ENCODE data around the gene AFAP1. TPM values are rescaled to one million over a fixed set of nuclear protein-coding genes. Genes with fewer than 3 reads are reported as not detected.

The AFAP1 gene
- total and polyA plus RNA-seq, 12 donors = 2.9 to 8.9 (median 5.8) TPM

DNA sequence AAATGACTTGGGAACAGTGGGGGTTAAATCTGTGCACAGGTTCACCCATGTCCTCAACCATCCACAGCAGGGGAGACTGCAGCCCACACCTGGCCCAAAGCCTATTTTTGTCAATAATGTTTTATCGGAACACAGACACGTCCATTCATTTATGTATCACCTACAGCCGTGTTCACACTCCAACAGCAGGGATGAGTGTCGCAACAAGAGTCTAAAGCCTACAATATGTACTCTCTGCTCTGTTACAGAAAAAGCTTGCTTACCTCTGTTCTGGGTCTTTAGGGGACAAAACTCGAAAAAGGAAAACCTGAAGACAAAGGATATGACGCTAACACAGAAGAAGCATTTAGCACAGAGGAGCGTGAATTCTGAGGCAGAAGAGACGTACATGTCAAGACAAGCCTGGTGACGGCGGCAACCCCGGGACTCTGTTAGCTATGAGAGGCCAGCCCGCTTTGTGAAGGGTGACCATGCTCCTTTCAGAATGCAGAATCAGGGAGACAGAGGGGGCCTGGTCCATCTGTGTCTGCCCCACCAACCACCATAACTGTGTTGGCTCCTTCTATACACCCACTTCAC is 45.5 kb downstream of the AFAP1 start:
- no peak overlapping the region for H3K27ac ChIP-seq

DNA sequence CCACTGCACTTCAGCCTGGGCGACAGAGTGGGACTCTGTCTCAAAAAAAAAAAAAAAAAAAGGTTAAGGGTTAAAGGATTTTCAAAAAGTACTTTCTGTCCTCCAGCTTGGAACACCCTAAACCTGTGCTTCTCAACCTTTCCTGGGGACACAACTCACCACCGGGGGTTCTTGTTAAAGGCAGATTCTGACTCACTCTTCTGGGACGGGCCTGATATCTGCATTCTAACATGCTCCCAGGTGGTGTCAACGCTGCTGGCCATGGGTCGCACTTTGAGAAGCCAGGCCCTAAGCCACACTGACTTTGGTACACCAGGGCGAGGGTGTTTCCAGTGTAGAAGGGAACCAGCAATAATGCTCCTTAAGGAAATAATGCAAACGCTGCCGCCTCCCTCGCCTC is 46.1 kb downstream of the AFAP1 start:
- H3K27ac ChIP-seq = no peak overlapping the region
- intact Hi-C loops (cut with DNase I) = no loop called here
- H3K4me3 ChIP-seq = no peak overlapping the region
- DNase-seq (no peak), ATAC-seq (no peak)
- 87 to 94% methylated on average over 9 of the region's 9 CpGs for WGBS, 2 donors
- H3K36me3 ChIP-seq = no peaks in the 10 kb centered on the region
- H3K27me3 ChIP-seq = no peaks in the 10 kb centered on the region
- H3K9me3 ChIP-seq = peaks cover 0 to 11% (median 5%) of the 10 kb centered on the region in 11 donors
- TF ChIP-seq, protein P1, sequence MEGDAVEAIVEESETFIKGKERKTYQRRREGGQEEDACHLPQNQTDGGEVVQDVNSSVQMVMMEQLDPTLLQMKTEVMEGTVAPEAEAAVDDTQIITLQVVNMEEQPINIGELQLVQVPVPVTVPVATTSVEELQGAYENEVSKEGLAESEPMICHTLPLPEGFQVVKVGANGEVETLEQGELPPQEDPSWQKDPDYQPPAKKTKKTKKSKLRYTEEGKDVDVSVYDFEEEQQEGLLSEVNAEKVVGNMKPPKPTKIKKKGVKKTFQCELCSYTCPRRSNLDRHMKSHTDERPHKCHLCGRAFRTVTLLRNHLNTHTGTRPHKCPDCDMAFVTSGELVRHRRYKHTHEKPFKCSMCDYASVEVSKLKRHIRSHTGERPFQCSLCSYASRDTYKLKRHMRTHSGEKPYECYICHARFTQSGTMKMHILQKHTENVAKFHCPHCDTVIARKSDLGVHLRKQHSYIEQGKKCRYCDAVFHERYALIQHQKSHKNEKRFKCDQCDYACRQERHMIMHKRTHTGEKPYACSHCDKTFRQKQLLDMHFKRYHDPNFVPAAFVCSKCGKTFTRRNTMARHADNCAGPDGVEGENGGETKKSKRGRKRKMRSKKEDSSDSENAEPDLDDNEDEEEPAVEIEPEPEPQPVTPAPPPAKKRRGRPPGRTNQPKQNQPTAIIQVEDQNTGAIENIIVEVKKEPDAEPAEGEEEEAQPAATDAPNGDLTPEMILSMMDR (IDR thresholded peaks at IDR 0.05) = no peak
- H3K4me1 ChIP-seq = peaks cover 0 to 24% (median 5%) of the 10 kb centered on the region in 9 donors

More for the DNA sequence above, 45.5 kb downstream of the AFAP1 start:
- no peak overlapping the region for H3K4me3 ChIP-seq
- peaks cover 0 to 24% (median 5%) of the 10 kb centered on the region in 9 donors for H3K4me1 ChIP-seq
- WGBS, 2 donors = 91 to 93% methylated on average over 12 of the region's 12 CpGs
- peaks cover 0 to 4% (median 0%) of the 10 kb centered on the region in 11 donors for H3K9me3 ChIP-seq
- DNase-seq (no peak), ATAC-seq (no peak)
- no peaks in the 10 kb centered on the region for H3K36me3 ChIP-seq
- H3K27me3 ChIP-seq = no peaks in the 10 kb centered on the region
- intact Hi-C loops (cut with DNase I) = no loop called here
- TF ChIP-seq, protein P1 (IDR thresholded peaks at IDR 0.05) = no peak

DNA sequence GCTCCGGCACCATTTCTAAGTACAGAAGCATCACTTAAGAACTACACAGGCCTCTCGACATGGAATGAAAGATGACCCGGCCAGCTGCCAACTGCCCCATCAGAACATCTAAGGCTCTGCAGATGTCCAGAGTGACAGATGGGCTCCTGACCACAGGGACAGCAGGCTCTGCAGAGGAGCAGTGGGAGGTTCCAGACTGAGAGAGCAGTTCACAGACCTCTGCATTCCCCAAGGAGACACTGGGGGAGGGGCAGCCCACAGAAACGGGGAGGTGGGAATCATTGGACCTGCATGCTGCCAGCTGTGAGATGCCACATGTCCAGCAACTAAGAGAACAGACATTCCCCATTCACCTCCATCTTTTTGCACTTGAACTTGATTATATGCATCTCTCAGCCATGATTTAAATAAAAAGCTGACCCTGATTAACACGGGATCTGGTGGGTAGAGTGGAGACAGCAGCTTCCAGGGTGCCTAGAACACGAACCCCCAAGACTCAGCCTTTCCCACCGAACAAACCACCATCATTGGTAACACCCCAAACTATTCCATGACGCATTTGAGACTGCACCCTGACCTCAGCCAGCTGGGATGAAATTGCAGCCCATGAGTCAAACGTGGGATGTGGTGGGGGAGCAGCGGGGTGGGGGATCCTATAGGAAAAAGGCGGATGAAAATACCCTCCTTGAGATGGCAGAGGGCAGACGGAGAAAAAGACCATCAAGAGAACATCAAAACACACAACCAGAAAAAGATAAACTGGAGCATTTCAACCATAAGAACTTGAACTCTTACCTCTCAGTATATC is 47.2 kb downstream of the AFAP1 start:
- Histone ChIP-seq H3K4me3 (no peak overlapping the region), H3K27ac (peak overlapping the region in 1 of 10 donors; percentile 36), H3K36me3 (no peaks in the 10 kb centered on the region), H3K9me3 (peaks cover 0 to 16% (median 10%) of the 10 kb centered on the region in 11 donors), H3K27me3 (no peaks in the 10 kb centered on the region), H3K4me1 (peaks cover 0 to 24% (median 5%) of the 10 kb centered on the region in 9 donors)
- TF ChIP-seq, protein P1 (IDR thresholded peaks at IDR 0.05) = no peak
- DNase-seq = no peak
- intact Hi-C loops (cut with DNase I) = no loop called here
- ATAC-seq = peak in 6 of 8 donors; percentile 12 to 55 (median 46)
- WGBS, 2 donors = 60 to 68% methylated on average over 12 of the region's 12 CpGs

DNA sequence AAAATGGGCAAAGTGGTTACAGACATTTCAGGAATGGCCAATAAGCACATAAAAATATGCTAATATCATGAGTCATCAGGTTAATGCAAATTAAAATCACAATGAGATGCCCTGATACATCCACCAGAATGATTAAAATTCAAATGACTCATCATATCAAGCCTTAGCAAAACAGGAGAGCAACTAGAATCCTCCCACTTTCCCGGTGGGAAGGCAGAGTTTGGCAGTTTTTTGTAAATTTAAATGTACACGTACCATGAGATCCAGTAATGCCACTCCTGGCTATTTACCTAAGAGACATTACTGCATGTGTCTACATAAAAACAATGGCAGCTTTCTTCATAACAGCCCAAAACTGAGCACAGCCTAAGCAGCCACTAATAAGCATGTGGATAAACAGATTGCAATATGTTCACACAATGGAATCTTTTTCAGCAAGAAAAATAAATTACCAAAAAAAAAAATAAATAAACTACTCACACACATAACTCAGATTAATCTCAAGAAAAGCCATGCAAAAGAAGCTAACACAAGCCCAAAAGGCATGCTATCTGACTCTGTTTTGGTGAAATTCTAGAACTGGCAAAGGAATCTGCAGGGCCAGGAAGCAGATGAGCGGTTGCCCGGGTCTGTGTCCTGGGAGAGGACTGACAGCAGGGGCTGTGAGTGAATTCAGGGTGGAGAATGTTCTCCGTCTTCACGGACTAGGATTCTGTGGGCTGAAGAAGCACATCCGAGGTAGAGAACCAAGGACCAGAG is 48.8 kb downstream of the AFAP1 start:
- TF ChIP-seq, protein P1 (IDR thresholded peaks at IDR 0.05) = no peak
- intact Hi-C loops (cut with DNase I) = no loop called here
- peak overlapping the region in 2 of 10 donors; percentile 28 to 38 for H3K27ac ChIP-seq
- no peaks in the 10 kb centered on the region for H3K36me3 ChIP-seq
- ATAC-seq (no peak), DNase-seq (no peak)
- peaks cover 0 to 16% (median 10%) of the 10 kb centered on the region in 11 donors for H3K9me3 ChIP-seq
- H3K27me3 ChIP-seq = no peaks in the 10 kb centered on the region
- 58 to 59% methylated on average over 7 of the region's 7 CpGs for WGBS, 2 donors
- no peak overlapping the region for H3K4me3 ChIP-seq
- H3K4me1 ChIP-seq = peaks cover 0 to 34% (median 18%) of the 10 kb centered on the region in 9 donors
